GM19099 (cell line): ENCODE results near the gene PROC.

Source experiments
- POLR2A ChIP-seq: IDR thresholded peaks from 3 replicates; pipeline ENCODE4 v1.6.1; 2011; ENCODE audit warnings: low read depth; ENCODE audit not compliant: insufficient read length; ENCODE audit errors: extremely low read depth

The PROC gene

GRCh38 chr2:127388423-127389164 lies 29.6 kb upstream of the PROC start:
- no peak for TF ChIP-seq POLR2A

GRCh38 chr2:127389778-127390435 lies 28.3 kb upstream of the PROC start:
- TF ChIP-seq POLR2A, result no peak

GRCh38 chr2:127392133-127392827 lies 25.9 kb upstream of the PROC start:
- no peak for TF ChIP-seq POLR2A

GRCh38 chr2:127392828-127393578 lies 25.2 kb upstream of the PROC start:
- TF ChIP-seq POLR2A, result no peak

- TF ChIP-seq POLR2A, result no peak
These were observed 23.7 kb upstream of the PROC start for GRCh38 chr2:127394492-127394891.

GRCh38 chr2:127397568-127398238 lies 20.5 kb upstream of the PROC start:
- TF ChIP-seq POLR2A, result no peak

- TF ChIP-seq POLR2A, result no peak
These were observed 20.0 kb upstream of the PROC start for GRCh38 chr2:127398239-127398590.

- TF ChIP-seq POLR2A, result no peak
These were observed 17.7 kb upstream of the PROC start for GRCh38 chr2:127400533-127400896.

- no peak for TF ChIP-seq POLR2A
These were observed 17.1 kb upstream of the PROC start for GRCh38 chr2:127400897-127401756.

GRCh38 chr2:127401757-127402695 lies 16.2 kb upstream of the PROC start:
- no peak for TF ChIP-seq POLR2A

GRCh38 chr2:127403460-127403859 lies 14.8 kb upstream of the PROC start:
- no peak for TF ChIP-seq POLR2A

- TF ChIP-seq POLR2A, result no peak
These were observed 13.6 kb upstream of the PROC start for GRCh38 chr2:127404466-127405254.
